Amygdala (tissue), 56 donors: ENCODE measurements around the gene HSPG2.
"Not testable (repeated sequence)": the region's sequence is repeated elsewhere in the genome, so short reads cannot be mapped to it uniquely, and the experiment has no call there.

ENCODE experiments used
- DNase-seq, 56 donors: peaks; one replicate each; lab custom pipeline; 2025; lab: John Stamatoyannopoulos, UW

HSPG2 gene

DNA sequence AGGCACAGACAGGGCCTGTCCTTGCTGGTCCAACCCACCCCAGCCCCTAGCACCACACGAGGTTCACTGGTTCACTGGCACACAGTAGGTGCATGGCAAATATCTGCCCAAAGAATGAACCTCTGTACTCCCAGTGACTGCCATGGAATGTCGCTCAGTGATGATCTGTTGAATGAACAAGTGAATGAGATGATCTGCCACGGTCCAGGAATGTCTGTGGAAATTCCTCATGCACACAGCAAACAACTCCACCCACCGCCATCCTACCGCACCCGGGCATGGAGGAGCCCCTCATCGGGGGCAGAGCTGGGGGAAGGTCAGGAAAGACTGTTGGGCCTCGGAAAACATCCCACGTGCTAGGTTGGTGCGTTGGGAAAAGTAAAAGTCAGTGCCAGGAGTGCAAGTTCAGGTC is 1.7 kb downstream of the HSPG2 start:
- DNase-seq, result no peak

DNA sequence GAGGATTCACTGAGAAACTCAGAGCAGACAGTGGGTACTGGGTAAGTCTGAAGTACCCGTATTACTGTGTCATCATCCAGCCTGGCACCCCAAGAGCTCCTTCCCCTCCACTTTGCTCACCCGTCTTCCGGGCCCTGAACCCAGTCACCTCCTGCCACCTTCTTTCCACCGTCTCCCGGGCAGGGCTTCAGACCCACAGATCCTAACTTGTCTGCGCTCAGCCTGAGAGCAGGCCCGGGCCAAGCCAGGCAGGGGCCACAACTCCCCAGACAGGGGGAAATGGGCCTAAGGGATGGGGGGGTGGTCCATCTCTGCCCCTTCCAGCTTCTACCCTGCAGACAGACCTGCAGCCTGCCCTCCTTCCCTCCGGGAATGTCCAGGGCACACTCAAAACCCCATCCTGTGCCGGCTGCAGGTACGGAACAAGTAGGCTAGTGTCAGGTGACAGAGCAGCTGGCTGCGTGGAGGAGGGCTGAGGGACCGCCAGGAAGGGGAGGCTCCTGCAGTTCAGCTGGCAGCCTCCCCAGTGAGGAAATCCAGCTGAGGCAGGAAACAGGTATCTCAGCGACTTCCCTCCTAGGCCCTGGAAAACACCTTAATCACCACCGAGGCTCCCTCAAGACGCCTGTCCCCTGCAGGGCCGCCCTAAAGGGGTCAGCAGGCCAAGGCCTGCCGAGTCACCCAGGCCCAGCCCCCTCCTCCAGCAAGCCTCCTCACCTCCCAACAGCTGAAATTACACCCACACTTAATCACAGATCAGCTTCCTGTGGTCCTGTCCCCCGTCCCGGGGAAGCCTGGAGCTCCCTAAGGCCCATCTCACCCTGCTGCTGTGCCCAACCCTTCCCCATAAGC is 3.5 kb downstream of the HSPG2 start:
- no peak for DNase-seq

DNA sequence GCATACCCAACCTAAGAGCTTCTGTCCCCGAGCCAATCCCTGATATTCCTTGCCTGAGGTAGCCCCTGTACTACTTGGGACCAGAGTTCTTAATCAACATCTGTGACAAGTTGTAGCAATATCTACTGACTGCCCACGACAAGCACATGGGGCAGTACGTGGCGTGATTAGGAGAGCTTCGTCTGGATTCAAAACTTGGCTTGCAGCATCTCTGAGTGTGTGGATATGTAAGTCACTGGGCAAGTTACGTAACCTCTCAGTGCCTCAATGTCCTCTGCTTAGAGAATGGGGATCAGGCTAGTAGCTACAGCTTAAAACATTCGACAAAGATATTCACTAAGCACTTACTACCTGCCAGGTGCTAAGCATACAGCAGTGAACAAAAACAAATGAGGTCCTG is 5.0 kb downstream of the HSPG2 start:
- no peak for DNase-seq

DNA sequence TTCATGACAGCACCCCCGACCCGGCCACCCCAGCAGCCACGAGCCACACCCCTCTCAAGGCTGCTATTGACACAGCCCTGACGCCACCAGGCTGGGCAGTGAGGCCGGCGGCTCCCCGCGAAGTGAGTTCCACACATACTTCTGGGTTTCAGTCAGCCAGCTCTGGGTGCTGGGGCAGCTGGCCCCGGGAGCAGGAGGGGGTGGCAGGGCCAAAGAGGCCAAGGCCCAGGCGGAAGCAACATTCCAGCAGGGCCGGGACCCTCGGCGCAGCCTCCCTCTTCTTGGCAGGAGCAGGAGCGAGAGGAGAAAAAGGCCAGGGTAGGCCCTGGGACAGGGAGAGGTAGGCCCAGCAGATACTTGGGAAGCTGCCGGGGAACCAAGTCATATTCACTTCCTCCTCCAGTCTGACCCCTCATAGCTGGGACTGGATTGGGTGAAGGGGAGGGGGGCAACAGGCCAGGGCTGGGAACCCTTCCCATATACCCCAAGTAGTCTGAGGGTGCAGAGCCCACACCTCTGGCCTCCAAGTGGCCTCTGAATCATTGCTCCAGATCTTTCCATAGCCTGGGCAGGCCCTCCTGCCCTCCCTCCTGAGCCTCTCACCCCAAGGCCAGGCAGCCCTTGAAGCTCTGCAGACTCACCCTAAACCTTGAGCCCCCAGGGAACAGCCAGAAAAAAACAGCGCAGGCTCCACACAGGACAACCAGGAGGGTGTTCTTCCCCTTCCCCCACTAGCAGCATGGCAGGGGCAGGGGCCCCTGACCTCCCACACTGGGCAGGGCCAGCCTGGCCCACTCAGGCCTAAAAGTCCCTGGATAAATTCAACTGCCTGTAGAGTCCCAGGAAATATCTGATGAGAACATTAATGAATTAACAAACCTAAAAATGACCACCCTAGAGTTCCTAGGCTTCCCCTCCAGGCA is 5.7 kb downstream of the HSPG2 start:
- no peak for DNase-seq

DNA sequence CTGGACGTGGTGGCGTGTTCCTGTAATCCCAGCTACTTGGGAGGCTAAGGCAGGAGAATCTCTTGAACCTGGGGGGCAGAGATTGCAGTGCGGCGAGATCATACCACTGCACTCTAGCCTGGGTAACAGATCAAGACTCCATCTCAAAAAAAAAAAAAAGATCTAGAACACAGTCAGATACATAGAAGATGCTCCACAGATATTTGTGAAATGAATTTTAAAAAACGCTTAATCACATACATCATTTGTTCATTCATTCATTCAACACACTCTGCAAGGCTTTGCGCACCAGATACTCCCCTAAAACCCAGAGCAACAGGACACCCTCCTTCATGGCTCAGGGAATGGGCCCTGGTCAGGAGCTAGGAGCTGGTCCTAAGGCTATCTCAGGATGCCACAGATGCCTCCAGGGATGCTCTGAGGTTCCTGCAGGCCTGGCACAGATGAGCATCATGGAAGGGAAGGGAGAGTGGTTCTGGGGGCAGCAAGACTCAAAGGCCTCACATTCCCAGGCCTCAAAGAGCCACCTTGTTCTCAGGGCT is 6.4 kb downstream of the HSPG2 start:
- DNase-seq, result no peak

DNA sequence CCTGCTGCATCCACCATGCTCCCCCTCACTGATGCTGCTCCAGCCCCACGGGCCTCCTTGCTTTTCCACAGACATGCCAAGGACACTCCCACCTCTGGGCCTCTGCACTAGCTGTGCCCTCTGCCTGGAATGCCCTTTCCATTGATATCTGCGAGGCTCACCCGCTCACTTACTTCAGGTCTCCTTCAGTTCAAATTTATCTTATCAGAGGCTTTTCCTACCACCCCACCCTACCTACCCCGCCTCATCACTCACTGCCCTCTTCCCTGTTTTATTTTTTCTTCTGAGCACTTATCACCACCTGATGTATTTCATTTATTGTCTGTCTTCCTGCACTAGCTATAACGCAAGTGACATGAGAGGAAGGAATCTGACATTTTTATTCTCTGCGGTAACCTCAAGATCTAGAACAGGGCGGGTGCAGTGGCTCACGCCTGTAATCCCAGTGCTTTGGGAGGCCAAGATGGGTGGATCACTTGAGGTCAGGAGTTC is 7.0 kb downstream of the HSPG2 start:
- no peak for DNase-seq

DNA sequence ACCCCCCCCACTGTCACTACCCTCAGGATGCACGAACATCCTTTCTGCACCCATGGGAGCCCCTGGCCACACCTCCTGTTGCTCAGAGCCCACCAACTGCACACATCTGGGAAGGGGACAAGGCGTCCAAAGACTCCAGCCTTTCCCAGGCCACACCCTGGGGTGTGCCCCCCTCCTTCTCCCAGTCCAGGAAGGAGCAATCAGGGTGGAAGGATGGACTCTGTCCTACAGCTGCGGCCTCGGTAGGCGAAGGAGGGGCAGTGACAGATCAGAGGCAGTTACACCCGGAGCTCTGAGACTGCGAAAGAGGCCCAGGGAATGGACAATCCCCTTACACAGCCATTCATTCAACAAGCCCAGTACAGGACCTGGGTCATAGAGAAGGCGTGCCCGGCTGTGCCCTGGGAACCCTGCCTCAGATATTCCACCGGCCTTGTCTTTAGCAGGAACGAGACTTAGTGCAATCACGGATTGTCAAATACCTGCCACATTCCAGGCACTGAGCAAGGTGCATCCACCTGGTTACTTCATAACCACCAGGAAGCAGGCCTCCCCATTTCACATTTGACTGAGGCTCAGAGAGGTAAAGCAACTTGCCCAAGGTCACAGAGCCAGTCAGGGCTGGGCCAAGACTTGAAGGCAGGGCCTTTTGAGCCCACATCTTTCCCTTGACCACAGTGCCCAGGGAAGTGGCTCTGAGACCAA is 9.4 kb downstream of the HSPG2 start:
- DNase-seq, result no peak

DNA sequence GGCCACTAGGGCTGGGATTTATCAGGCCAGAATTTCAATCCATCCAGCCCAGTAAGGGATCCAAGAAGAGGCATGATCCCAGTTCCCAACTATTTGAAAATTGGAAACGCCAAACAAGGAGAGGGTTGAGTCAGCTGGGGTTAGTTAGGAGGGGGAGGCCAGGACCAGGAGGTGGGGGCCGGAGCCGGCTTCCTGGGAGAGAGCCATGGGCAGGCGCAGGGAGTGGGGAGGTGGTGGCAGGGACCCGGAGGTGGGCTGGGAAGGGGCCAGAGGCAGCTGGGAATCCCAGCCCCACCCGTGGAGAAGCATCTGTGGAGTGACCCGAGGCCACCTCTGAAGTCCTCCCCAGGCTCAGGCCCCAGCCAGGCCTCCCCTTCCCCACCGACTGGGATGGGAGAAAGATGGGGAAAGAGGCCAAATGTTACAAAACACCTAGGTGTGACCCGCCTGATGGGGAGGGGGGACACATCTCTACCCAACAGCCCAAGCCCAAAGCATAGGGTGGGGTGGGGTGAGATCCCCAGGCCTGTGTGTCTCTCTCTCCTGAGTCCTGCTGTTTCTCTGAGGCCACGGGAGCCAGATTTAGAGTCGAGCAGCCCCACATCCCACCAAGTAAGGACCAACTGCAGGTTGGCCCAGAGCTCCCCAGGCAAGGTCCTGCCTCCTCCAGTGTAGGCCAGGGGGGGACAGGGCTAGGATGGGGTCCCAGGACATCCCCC is 10.1 kb downstream of the HSPG2 start:
- no peak for DNase-seq

DNA sequence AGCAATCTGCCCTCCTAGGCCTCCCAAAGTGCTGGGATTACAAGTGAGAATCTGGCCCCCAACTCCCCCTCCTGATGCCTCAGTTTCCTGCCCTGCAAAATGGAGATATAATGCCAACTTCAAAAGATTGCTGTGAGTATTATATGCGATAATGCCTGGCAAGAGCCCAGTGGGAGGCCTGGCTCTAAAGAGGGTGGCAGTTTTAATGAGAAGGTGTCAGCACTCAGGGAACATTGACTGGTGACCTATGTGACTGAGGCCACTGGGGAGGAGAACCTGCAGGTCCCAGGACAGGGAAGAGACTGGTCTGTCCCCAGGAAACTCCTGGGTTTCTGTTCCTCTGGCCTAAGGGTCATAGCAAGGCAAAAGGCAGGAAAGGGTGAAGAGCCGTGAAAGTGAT is 11.0 kb downstream of the HSPG2 start:
- DNase-seq, result no peak

DNA sequence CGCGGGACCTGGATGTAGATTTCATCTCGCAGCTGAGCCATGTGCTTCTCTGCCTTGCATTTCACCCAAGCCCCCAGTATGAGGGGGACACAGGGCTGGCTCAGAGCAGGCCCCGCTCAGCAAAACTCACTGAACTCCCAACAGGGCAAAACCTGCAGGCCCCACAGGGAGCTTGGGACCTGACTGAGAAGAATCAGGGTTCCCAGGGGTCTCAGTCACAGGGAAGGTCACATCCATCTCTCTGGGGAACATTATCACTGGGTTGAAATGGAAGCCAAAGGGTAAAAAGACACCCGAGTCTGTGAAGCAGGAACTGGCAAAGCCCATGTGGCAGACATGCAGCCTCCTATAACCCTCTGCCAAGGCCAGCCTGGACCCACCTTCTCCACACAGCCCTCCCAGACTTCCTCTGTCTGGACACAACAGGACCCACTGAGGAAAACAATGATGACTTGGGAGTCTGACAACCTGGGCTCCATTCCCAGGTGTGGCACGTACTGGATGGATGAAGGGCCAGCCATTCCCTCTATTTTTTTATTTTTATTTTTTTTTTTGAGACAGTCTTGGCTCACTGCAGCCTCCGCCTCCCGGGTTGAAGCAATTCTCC is 11.7 kb downstream of the HSPG2 start:
- DNase-seq, result no peak

DNA sequence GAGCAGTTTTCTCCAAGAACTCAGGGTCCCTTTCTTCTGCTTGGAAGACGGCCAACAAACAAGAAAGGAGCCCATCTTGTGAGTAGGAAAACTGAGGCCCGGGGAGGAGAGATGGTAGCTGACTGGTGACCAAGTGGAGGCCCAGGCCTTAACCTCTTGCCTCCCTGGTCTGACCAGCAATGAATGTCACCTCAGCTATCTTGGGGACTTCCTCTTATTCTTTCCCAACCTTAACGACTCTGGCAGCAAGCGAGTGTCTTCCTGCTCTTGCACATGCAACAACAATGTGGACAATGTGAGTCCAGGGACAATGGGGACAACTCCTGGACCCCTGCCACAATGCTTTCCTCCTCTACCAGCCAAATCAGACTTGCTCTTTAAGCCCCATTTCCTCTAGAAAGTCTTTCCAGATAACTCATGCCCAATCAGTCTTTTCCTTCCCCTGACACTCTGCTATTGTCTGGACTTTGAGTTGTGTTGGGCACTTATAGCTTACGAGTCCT is 12.6 kb downstream of the HSPG2 start:
- no peak for DNase-seq

DNA sequence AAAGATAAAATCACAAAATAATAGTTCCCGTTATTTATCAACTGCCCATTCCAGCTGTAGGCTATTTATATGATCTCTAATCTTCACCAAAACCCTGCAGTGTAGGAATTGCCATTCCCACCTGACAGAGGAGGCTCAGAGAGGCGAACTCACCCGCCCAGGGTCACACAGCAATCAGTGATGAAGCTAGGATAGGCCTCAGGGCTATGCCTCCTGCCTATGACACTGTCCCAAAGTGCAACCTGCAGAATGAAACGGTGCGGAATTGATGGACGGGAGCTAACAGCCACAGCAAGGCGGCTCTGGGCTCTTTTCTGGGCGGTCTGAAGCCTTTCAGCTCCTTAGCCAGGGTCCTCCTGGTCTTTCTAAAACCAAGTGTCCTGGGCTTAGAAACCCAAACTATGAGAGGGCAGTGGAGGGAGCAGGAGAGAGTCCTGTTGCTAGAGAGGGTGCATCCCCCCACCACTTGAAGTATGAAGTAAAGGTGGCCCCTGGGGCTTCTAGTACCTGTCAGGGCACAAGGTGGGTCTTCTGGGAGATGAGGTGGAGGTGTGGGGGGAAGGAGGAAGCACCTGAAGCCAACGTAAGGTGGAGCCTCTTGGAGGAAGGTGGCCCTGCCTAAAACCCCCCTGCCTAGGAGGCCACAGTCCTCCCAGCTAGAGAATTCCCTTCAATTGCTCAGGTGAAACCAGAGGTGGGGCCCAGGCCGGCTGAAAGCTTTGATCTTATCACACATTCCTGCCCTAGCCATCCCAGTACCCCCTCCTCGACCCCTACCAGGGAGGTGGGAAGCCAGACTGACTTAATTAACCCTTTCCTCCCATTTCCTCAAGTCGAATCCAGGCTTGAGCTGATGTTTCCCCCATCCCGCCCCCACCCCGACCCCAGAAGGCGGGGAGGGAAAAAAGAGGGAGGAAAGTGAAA is 14.8 kb downstream of the HSPG2 start:
- no peak for DNase-seq

DNA sequence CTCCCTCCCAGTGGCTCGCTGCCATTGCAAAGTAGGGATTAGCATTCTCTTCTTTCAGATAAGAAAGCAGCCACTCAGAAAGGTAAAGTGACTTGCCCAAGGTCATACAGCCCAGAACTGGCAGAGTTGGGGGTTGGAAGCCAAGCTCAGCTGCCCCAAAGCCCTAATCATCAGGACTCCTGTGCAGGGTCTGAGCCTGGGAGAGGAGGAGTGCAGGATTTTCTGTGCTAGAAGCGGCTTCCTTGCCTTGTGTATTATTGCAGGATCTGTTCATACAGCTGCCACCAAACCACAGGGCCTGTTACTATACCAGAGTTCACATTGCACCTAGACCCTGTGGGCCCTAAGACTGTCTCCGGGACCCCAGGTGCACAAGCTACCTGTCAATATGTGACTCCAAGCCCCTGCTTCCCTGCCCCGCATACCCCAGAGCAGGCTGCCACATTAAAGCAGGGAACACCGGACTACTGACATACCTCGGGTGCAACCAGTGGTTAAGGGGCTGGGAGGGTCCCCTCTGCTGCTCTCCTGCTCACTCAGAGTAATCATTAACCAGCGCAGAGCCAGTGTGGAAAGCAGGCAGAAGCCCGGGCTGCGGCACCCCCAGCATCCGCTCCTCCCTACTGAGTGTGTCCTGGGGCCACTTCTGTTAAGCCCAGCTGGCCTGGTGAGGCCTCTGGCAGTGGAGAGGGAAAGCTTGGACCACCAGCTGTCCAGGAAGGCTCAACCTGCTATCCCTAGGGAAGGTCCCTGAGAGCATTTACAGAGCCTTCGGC is 15.8 kb downstream of the HSPG2 start:
- no peak for DNase-seq

DNA sequence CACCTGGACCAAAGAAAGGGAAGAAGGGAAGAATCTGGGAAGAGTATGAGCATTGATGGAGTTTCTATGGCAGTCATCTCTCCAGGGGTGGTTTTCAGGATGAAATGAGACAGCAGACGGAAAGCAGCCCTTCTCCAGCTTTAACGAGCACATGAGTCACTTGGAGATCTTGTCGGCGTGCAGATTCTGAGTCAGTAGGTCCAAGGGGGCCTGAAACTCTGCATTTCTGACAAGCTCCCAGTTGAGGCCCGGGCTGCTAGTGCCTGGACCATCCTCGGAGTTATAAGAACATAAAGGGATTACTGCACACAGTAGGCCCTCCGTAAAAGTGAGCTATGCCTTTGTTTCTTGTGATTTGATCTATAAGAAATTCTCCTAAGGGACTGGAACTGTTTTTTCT is 17.6 kb downstream of the HSPG2 start:
- no peak for DNase-seq

DNA sequence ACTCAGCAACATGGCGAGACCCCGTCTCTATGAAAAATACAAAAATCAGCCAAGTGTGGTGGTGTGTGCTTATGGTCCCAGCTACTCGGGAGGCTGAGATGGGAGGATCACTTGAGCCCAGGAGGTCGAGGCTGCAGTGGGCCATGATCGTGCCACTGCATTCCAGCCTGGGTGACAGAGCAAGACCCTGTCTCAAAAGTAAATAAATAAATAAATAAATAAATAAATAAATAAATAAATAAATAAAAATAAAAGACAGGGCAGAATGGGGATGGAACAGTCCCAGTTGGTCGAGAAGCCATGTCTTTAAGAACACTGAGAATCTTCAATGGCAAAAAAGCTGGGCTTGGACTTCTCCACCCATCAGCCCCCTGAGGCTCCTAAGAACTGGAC is 19.9 kb downstream of the HSPG2 start:
- not testable (repeated sequence) for DNase-seq

DNA sequence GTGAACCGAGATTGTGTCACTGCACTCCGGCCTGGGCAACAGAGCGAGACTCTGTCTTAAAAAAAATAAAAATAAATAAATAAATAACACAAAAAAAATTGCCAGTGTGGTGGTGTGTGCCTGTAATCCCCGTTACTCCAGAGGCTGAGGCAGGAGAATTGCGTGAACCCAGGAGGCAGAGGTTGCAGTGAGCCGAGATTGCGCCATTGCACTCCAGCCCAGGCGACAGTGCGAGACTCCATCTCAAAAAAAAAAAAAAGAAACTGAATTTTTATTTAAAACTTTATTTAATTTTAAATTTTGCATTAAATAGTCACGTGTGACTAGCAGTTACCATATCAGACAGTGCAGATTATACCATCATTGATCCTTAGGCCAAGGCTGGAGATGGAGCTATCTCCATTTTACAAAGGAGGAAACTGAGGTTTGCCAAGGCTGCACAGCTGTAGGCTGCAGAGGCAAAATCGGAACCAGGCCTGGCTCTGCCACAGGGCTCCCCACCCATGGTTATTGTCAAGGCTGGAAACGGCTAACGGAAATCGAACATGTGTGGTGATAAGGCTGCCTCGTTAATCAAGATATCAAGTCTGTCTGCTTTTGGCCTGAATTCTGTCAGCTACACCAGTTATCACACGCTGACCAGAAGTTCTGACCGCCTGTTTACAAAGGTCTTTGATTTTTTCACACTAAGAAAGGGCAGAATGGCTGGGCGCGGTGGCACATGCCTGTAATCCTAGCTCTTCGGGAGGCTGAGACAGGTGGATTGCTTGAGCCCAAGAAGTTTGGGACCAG is 20.5 kb downstream of the HSPG2 start:
- no peak for DNase-seq
